Measurements from ENCODE around the gene SLC36A3.

SLC36A3 gene

DNA sequence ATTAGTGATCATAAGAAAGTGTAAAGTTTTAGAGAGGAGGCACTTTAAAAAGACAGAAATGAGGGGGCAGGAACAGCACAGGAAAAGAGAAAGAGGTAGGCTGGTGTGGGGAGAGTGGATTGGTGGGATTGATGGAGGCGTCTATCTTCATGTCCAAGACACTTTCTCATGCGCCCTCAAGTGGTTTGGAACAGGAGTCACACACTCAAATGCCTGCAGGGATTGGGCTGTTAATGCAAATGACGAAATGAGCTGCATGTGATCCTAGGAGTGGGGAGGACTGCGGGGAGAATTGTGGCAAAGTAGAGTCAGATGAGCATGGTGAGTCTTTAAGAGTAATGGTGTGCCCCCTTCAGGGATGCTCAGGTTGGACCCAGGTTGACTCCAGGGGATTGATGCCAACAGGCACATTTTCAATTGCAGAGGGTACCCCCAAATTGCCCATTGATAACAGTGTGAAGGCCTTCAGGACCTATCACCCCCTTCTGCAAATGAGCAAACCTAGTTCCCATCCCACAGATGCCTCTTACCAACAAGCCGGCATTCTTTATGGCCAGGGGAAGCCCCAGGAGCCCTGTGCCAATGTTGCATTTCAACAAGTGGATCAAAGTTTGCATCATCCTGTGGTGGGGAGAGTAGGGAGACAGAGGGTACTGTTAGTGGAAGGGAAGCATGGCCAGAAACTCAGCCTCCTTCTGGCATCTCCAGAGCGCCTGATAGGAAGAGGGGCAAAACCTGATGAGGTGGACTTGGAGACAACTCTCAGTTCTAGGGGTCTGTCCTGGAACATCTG lies 5.3 kb downstream of the SLC36A3 start:
- peak; percentile 42 for DNase-seq (ENCODE audit: low read depth, low spot score)

DNA sequence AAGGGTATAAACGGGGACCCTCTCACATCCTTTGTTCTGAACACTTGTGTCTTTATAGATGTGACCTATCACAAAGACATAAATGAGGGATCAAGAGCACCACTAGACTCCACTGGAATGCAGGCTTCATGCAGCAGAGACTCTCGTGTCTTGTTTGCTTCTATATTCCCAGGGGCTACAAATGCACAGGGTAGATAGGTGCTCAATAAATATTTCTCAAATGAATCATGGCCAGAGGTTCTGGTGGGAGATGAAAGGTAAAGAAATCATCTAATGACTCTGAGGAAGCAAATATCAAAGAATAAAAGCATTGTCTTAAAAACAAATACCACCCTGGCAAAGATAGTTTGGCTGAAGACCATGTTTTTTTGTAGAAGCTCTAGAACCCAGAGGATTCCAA lies 6.6 kb downstream of the SLC36A3 start:
- DNase-seq (ENCODE audit: low read depth, low spot score), result no peak

DNA sequence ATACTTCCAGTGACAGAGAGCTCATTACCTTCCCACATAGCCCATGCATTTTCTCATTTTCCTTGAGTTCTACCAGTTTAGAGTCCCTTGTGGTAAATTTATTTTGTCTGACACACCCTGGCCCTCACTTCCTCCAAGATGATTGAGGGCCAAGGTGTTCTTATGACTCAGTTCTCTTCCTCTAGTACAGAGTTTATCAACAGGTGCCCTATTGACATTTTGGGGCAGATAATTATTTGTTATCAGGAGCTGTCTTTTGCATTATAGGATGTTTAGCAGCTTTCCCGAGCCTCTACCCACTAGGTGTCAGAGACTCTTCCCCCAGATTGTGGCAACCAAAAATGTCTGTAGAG lies 7.1 kb downstream of the SLC36A3 start:
- no peak for DNase-seq (ENCODE audit: low read depth, low spot score)

DNA sequence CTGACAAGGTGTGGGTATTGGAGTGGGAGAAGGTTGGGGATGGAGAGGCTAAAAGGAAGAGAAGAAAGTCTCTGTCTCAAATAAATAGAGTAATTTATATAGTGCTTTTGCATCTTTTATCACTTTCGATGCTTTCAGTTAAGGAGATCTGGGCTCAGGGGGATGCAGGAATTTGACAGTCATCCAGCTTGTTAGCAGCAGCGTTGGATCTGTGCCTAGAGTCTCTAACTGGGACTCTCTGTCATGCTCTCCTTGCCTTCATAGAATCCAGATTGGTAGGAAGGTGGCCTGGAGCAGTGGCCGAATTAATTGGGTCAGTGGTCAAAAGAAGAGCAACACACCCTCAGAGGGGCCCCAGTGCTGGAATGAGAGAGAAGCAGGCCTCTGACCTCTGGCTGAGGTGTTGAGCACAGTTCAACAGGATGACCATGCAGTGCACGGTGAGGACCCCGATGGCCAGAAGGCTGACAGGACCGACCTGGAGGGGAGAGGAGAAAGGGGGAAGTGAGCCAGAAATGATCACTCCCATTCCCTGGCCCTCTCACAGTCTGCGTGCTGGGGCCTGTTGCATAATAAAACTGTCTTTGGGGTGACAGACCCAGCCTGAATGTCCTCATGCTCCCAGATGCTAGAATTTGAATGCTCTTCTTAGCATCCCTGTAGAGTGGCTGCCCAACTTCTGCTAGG lies 7.6 kb downstream of the SLC36A3 start:
- DNase-seq (ENCODE audit: low read depth, low spot score), result no peak

DNA sequence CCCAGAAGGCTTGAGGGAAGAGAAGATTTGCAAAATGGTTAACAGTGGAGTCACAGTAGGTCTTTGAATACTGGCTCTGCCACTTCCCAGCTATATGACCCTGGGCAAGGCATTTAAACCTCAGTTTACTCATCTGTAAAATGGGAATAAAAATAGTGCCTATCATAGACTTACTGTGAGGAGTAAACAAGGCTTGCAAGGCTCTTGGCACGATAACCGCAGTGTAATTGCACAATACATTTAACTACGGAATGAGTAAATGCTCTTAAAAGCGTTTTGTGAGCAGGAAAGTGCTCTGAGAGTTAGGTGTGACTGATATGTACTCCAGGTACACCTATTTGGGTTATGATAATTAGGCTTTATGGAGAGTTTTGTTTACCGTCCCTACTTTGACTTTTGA lies 8.4 kb downstream of the SLC36A3 start:
- no peak for DNase-seq (ENCODE audit: low read depth, low spot score)

DNA sequence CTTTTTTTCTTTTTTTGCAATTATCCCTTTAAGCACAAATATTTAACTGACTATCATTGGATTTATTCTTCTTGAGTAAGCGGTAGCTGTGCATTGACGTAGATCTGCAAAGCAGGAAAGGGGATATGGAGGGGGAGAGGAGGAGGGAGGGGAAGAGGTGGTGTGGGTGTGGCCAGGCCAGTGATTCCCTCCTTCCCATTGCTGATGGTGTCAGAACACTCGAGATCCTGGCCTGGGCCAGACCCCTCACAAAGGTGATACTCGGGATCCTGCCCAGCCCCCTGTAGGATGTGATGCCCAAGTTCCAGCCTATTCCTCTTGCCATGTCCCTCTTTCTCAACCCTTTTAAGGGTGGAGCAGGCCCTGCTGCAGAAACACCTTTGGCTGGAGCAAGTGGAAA lies 9.9 kb downstream of the SLC36A3 start:
- no peak for DNase-seq (ENCODE audit: low read depth, low spot score)

DNA sequence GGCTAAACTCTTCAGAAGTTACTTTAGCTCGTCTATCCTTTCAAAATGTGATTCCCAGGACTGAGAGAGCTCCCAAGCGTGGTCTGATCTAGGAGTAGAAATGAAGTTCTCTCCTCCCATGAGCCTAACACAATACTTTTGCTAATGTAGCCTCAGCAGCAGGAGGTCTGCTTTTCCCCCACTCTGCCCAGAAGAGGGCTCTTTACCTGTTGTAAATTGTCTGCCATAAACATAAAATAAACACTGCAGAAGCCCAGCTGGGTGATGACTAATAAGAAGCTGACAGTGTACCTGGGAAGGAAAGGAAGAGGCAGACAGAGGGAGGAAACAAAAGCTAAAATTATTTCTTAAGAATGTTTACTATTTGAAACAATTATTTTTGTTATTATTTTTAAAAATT lies 15.4 kb downstream of the SLC36A3 start:
- no peak for DNase-seq (ENCODE audit: low read depth, low spot score)

DNA sequence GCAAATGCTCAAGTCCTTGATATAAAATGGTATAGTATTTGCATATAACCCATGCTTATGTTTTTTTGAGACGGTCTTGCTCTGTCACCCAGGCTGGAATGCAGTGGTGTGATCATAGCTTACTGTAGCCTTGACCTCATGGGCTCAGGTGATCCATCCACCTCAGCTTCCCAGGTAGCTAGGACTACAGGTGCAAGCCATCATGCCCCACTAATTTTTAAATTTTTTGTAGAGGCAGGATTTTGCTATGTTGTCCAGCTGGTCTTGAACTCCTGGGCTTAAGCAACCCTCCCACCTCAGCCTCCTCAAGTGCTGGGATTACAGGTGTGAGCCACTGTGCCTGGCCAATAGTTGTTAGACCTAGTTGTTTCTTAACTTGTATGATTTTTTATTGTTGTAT lies 17.3 kb downstream of the SLC36A3 start:
- DNase-seq (ENCODE audit: low read depth, low spot score), result no peak

DNA sequence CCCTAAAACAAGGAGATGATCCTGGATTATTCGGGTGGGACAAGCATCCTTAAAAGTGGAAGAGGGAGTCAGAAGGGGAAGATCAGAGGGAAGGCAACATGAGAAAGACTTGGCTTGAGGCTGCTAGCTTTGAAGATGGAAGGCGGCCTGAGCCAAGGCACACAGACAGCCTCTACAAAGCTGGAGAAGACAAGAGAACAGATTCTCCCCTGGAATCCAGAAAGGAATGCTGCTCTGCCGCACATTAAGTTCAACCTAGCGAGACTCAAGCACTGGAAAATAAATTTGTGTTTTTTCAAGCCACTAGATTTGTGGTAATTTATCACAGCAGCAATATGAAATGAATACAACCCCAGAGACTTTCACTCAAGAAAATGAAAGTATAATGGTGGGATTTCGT lies 17.9 kb downstream of the SLC36A3 start:
- DNase-seq (ENCODE audit: low read depth, low spot score), result no peak

DNA sequence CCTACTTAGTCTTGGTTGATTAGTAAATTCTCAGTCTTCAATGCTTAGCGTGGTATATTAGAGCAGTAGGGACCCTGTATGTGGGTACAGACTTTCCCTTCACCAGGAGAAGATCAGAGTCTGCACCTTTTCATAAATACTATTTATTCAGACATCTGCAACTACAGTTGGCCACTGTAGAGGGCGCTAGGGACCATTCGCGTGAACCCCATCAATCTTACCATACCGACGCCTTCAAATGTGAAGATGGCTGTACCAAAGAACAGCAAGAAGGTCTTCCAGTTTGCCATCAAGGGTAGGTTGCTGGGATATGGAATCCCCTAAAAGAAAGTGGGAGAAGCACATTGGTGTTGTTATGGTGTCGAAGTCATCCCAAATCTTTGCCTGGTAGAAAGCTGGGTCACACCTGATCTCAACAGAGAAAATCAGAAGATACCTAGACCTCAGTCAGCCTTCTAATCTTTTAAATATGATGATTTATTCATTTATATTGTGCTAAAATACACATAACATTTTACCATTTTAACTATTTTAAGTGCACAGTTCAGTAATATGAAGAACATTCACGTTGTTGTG lies 19.1 kb downstream of the SLC36A3 start:
- no peak for DNase-seq (ENCODE audit: low read depth, low spot score)

DNA sequence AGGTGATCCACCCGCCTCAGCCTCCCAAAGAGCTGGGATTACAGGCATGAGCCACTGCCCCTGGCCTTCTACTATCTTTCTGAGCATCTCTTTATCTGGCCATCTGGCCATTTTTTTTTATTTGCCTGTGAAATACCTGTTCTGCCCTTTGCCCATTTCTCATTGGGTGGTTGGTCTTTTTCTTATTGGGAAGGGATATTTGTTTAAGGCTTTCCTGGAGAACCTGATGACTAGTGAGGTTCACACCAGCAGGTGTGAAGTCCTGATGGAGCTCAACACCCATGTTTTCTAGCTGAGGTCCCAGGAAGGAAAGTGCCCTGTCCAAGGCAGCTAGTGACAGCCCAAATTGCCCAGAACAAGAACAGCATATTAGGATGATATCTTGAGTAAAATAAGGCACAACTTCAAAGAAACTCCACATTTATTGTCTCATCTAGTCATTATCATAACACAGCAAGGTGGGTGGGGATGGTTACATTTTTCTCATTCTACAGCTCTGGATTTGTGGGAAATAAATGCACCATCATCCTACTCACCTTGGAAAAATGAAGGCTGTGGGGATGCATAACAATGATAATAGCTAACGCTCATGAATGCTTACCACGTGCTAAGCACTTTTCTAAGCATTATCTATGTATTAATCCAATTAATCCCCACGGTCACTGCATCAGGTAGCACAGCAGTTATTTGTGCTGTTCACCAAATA lies 20.3 kb downstream of the SLC36A3 start:
- DNase-seq (ENCODE audit: low read depth, low spot score), result no peak

DNA sequence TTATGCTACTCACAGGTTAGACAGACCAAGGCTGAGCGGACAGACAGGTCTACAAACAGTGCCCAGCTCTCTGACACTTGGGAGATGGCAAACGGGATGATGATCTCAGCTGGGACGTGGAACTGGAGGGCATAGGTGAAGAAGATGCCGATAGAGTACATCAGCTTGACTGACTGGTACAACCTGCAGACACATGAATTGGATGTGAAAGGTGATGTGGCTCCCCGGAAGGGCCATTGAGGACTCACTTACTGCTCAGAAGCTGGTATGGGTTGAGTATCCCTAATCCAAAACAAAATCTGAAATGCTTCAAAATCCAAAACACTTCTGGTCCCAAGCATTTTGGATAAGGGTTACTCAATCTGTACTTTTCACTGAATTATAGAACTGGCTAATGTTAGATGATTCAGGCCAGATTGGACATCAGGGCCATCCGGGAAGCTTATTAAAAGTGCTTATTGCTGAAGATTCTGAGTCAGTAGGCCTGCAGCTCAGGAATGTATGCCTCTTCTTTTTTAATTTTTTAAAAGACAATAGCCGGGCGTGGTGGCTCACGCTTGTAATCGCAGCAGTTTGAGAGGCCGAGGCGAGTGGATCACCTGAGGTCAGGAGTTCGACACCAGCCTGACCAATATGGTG lies 22.4 kb downstream of the SLC36A3 start:
- DNase-seq (ENCODE audit: low read depth, low spot score), result no peak

DNA sequence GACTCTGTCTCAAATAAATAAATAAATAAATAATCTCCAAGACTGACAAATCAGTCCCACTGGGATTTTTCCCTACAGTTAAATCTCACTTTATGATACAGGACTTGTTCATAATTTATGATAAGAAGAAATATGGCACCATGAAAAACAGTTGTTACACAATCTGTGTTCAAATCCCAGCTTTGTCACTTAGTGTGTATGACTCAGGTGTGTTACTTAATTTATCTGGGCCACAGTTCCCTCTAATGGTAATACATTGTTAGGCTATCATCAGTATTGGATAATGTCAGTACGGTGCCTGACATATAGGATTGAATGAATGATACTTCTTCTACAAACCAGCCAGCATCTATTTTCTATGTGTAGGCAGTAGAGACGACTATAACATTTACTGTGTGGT lies 23.1 kb downstream of the SLC36A3 start:
- no peak for DNase-seq (ENCODE audit: low read depth, low spot score)

DNA sequence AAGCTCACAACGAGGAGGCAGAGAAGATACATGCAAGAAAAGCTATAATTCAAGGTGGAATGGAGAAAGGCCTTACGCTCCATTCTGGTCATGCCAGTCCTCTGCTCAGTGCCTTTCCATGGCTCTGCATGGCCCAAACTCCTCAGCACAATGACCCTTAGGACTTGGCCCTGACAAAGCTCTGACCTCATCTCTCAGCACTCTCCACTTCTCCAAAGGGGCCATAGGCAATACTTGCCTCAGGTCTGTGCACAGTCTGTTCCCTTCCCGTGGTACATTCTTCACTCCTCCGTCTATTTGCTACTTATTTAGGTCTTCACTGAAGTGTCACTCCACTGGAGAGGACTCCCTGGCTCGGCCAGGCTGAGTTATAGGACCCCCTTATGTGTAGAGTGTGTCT lies 24.7 kb downstream of the SLC36A3 start:
- no peak for DNase-seq (ENCODE audit: low read depth, low spot score)

DNA sequence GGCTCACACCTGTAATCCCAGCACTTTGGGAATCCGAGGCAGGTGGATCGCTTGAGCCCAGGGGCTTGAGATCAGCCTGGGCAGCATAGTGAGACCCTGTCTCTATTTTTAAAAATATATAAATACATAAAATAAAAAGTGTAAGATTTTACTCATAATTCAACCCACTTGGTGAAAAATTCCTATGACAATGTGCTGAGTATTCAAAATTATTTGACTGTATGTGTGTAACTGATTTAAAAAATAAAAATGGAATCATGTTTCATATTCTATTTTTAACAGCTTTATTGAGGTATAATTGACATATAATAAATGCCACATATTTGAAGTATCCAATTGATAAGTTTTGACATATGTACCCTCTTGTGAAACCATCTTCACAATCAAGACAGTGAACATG lies 27.8 kb downstream of the SLC36A3 start:
- no peak for DNase-seq (ENCODE audit: low read depth, low spot score)

DNA sequence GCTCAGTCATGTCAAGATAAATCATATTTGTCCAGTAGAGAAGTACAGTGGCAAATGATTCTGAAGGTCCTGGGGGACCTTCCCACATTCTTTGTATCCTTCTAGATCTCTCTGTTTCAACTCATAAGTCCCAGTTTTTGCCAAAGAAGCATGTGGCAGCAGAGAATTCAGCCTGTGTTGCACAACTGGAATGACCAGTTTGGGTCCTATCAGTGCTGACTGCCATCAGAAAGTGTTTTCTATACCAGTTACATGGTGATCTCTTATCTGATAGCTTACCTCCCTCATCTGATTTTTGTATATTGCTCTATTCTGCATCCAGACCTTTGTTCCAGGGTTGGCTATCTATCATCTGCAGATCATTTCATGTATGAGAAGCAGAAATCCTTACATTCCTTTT lies 28.9 kb downstream of the SLC36A3 start:
- no peak for DNase-seq (ENCODE audit: low read depth, low spot score)

DNA sequence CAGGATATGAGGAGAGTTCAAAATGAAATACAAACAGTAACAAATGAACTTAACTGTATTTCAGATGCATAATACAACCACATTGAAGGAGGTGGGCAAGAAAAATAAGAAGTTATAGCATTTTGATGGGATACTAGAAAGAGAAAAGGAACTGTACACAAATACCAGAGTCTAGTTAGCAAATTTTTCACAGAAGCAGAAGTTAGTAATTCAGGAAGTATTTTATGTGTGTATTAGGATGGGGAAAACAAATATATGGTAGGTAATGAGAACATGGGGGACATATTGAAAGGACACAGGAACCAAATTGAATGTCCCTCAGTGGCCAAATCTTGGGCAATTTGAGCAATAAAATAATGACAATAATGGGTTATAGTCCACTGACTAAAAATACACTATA lies 32.2 kb downstream of the SLC36A3 start:
- no peak for DNase-seq (ENCODE audit: low read depth, low spot score)

DNA sequence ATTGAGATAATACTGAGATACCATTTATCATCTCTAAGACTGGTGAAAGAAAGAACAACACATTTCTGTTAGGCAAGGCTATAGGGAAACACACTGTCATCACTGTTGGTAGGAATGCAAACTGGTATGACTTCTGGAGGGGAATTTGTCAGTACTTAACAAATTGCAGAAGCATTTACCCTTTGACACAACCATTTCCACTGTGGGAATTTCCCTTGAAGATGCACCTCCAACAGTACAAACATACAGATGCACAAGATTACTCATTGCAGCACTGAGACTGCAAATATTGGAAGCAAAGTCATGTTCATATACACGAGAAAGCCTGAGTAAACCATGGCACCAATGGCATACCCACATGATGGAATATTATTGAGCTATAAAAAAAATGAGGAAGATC lies 33.0 kb downstream of the SLC36A3 start:
- no peak for DNase-seq (ENCODE audit: low read depth, low spot score)

DNA sequence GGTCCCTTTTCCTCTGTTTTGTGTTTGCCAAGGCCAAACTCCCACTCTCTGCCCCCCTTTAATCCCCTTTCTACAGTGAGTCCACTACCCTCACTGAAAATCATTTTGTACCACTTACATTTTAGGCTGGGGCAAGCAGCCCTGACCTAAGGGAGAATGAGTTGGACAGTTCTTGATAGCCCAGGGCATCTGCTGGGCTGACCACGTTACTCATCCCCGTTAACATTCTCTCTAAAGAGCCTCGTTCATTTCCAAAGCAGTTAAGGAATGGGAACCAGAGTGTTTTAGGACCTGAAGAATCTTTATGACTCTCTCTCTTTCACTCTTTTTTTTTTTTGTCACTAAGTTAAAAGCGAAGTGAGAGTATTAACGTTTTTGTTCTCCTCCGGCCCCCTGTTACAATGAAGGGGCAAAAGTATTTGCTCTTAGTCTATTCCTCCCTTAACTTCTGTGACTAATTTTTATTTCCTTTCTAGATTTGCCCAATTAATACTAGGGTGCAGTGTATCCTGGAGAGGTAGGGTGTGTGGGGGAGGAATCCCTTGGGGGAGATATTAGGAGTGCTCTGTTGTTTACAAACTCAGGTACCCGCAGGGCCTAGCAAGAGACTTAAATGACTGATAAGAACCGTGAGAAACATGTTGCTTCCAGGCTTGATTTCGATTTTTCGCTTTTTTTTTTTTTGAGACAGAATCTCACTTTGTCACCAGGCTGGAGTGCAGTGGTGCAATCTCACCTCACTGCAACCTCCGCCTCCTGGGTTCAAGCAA lies 35.9 kb downstream of the SLC36A3 start:
- no peak for DNase-seq (ENCODE audit: low read depth, low spot score)

DNA sequence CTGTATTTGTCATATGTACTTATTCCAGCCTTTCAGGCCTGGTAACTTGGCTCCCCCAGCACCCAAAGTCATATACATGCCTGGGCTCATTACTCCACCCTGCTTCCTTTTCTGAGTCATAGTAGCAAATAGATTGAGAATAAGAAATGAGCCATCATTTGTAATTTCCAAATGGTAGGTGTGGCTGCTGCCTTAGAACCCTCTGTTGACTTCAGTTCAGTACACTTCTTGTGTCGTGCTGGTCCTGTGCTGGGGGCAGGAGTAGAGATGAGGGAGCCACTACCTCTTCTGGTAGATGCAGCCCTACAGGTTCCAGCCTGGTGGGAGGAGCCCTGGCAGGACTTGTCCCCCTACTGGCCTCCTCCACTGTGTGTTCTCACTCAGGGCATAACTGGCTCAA lies 39.5 kb downstream of the SLC36A3 start:
- no peak for DNase-seq (ENCODE audit: low read depth, low spot score)

DNA sequence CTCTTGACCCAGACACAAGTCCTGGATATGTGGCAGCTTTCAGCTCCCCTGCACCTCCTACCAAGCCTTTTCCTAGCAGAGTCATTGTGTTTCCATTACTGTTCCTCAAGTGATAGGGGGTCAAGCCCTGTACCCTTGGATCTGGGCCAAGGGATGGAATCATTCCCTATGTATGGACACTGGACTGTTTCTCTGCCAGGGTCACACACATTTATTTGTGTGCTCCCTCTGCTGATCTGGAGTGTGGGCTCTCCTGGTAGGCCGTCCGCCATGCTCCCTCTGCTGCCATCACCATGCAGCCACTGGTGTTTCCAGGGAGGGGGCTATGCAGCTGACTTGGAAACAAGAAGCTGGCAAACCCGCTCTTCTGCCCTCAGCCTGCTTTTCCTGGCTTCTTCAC lies 41.0 kb downstream of the SLC36A3 start:
- no peak for DNase-seq (ENCODE audit: low read depth, low spot score)
